SU-DHL-6 (cell line): ENCODE measurements around the gene ST7.

Experiments
- H2AFZ ChIP-seq: fragments of 200-600 bp; sonication (generic); 2 replicates; pipeline ENCODE4 v1.6.1; 2014; ENCODE audit warnings: low read depth, mild to moderate bottlenecking, moderate library complexity, mixed read lengths, antibody characterized with exemption, low read length; ENCODE audit not compliant: severe bottlenecking
- H3F3A ChIP-seq: fragments of 200-600 bp; shearing (Covaris generic); 2 replicates; pipeline ENCODE4 v1.6.0; 2016; ENCODE audit warnings: antibody characterized with exemption, mild to moderate bottlenecking; ENCODE audit not compliant: insufficient read depth
- H3K27ac ChIP-seq: fragments of 200-600 bp; sonication (generic); 2 replicates; pipeline ENCODE4 v1.5.1; 2016; ENCODE audit warnings: low read depth, mild to moderate bottlenecking, low read length, moderate library complexity, mixed read lengths
- H3K27me3 ChIP-seq: fragments of 200-600 bp; sonication (generic), shearing (Covaris generic); 2 replicates; pipeline ENCODE4 v1.6.0; 2014; ENCODE audit warnings: mild to moderate bottlenecking, low read length
- H3K36me3 ChIP-seq: fragments of 200-600 bp; sonication (generic); 2 replicates; pipeline ENCODE4 v1.6.1; 2014; ENCODE audit warnings: mild to moderate bottlenecking, low read length, mixed read lengths
- H3K4me2 ChIP-seq: fragments of 300-600, 200-600 bp; shearing (Covaris generic), sonication (generic); 2 replicates; pipeline ENCODE4 v1.6.0; 2014; ENCODE audit warnings: low read length, low read depth, mild to moderate bottlenecking; ENCODE audit not compliant: poor library complexity, severe bottlenecking
- H3K4me3 ChIP-seq: fragments of 200-600 bp; sonication (generic); 2 replicates; pipeline ENCODE4 v1.5.1; 2014; ENCODE audit warnings: antibody characterized with exemption, low read length, mild to moderate bottlenecking, mixed read lengths; ENCODE audit not compliant: insufficient read depth, poor library complexity, severe bottlenecking
- H3K79me2 ChIP-seq: fragments of 200-600 bp; sonication (generic); 2 replicates; pipeline ENCODE4 v1.6.1; 2014; ENCODE audit warnings: mild to moderate bottlenecking, low read length, moderate library complexity; ENCODE audit not compliant: insufficient read depth
- H3K9ac ChIP-seq: fragments of 200-600 bp; sonication (generic); 2 replicates; pipeline ENCODE4 v1.7.0; 2014; ENCODE audit warnings: mild to moderate bottlenecking, low read length
- H3K9me2 ChIP-seq: fragments of 200-600 bp; sonication (generic); replicated peaks from 2 replicates; pipeline ENCODE4 v1.6.1; 2014; ENCODE audit warnings: low read length; ENCODE audit not compliant: insufficient read depth
- H3K9me3 ChIP-seq: fragments of 200-600 bp; sonication (generic); 2 replicates; pipeline ENCODE4 v1.6.1; 2014; ENCODE audit warnings: low read length, mixed read lengths; ENCODE audit not compliant: insufficient read depth
- H4K20me1 ChIP-seq: fragments of 200-600 bp; sonication (generic); 2 replicates; pipeline ENCODE4 v1.6.1; 2014; ENCODE audit warnings: low read depth, mild to moderate bottlenecking, antibody characterized with exemption, low read length, moderate library complexity, mixed read lengths
- CTCF ChIP-seq: fragments of 200-600 bp; sonication (generic); IDR thresholded peaks from one replicate; pipeline ENCODE4 v1.5.1; 2017; ENCODE audit warnings: antibody characterized with exemption, mild to moderate bottlenecking, low read length, moderate library complexity; ENCODE audit not compliant: insufficient read depth, poor library complexity, severe bottlenecking
- EZH2phosphoT487 ChIP-seq: fragments of 200-600 bp; sonication (generic), shearing (Covaris generic); conservative IDR thresholded peaks from 2 replicates; pipeline ENCODE4 v1.6.1; 2018; ENCODE audit warnings: mild to moderate bottlenecking, antibody characterized with exemption, low read length, moderate library complexity, mixed read lengths

Gene ST7

GRCh38 chr7:117095055-117095454 is 141.8 kb downstream of the ST7 start:
- TF ChIP-seq CTCF (no peak), EZH2phosphoT487 (no peak)

GRCh38 chr7:117096330-117096729 is 143.0 kb downstream of the ST7 start:
- H3K27ac ChIP-seq: no peak overlapping the region
- no peaks in the 10 kb centered on the region for H3K27me3 ChIP-seq
- H3K79me2 ChIP-seq: no peaks in the 10 kb centered on the region
- H3F3A ChIP-seq: no peaks in the 10 kb centered on the region
- no peaks in the 10 kb centered on the region for H3K9me3 ChIP-seq
- H3K9me2 ChIP-seq: no peaks in the 10 kb centered on the region
- H3K4me3 ChIP-seq: no peak overlapping the region
- H3K36me3 ChIP-seq: 0 out of 2 replicates have a peak, but pooled peaks cover 3% of the 10 kb centered on the region
- no peak overlapping the region for H3K9ac ChIP-seq
- no peak overlapping the region for H2AFZ ChIP-seq
- no peaks in the 10 kb centered on the region for H4K20me1 ChIP-seq
- no peak overlapping the region for H3K4me2 ChIP-seq
- TF ChIP-seq CTCF (no peak), EZH2phosphoT487 (no peak)

More at GRCh38 chr7:117095055-117095454, 141.8 kb downstream of the ST7 start:
- Histone ChIP-seq H3K9ac (no peak overlapping the region), H3K9me3 (no peaks in the 10 kb centered on the region), H3K4me2 (no peak overlapping the region), H3K4me3 (no peak overlapping the region), H3F3A (no peaks in the 10 kb centered on the region), H3K27me3 (no peaks in the 10 kb centered on the region), H3K27ac (no peak overlapping the region), H3K79me2 (no peaks in the 10 kb centered on the region), H2AFZ (no peak overlapping the region), H3K9me2 (no peaks in the 10 kb centered on the region), H4K20me1 (no peaks in the 10 kb centered on the region), H3K36me3 (0 out of 2 replicates have a peak, but pooled peaks cover 3% of the 10 kb centered on the region)

- H3F3A ChIP-seq: no peaks in the 10 kb centered on the region
- H3K4me3 ChIP-seq: no peak overlapping the region
- H3K27me3 ChIP-seq: no peaks in the 10 kb centered on the region
- no peak overlapping the region for H3K4me2 ChIP-seq
- TF ChIP-seq EZH2phosphoT487: no peak
- TF ChIP-seq CTCF: no peak
- no peaks in the 10 kb centered on the region for H3K79me2 ChIP-seq
- no peaks in the 10 kb centered on the region for H3K9me3 ChIP-seq
- H2AFZ ChIP-seq: no peak overlapping the region
- H3K27ac ChIP-seq: no peak overlapping the region
- 0 out of 2 replicates have a peak, but pooled peaks cover 3% of the 10 kb centered on the region for H3K36me3 ChIP-seq
- H3K9ac ChIP-seq: no peak overlapping the region
- no peaks in the 10 kb centered on the region for H4K20me1 ChIP-seq
- no peaks in the 10 kb centered on the region for H3K9me2 ChIP-seq
Measured at GRCh38 chr7:117096942-117097341, 143.6 kb downstream of the ST7 start.
